ENCODE data around the gene TRIP4.
"Not testable (repeated sequence)": the region's sequence is repeated elsewhere in the genome, so short reads cannot be mapped to it uniquely, and the experiment has no call there.

- TF ChIP-seq CTCF (IDR thresholded peaks at IDR 0.05; ENCODE audit: low read length); EZH2 (IDR thresholded peaks at IDR 0.05; ENCODE audit: borderline replicate concordance, low read length): not testable (repeated sequence)
Observed at GRCh38 chr15:64371383-64371782, 16.3 kb upstream of the TRIP4 start.
